ENCODE data around the gene GREM2. TPM values are rescaled to one million over a fixed set of nuclear protein-coding genes. Genes with fewer than 3 reads are reported as not detected.
A peak's percentile ranks its signal among the peaks of the same experiment; 100 is the strongest.

Gene GREM2
- total RNA-seq, 4 donors from 2014 or later, result 0.10 to 0.75 (median 0.64) TPM

GRCh38 chr1:240567066-240567465 is 44.9 kb downstream of the GREM2 start:
- intact Hi-C loops (cut with DNase I; ENCODE audit: low total_unique reads), result no loop called here
- in situ Hi-C loops (cut with MboI; ENCODE audit: low sequenced_read_pairs in 4 of 4), result no loop called here
- Histone ChIP-seq H3K36me3 (no peaks in the 10 kb centered on the region), H3K4me1 (no peaks in the 10 kb centered on the region), H3K4me3 (no peak overlapping the region), H3K9me3 (no peaks in the 10 kb centered on the region), H3K27me3 (no peaks in the 10 kb centered on the region), H3K27ac (no peak overlapping the region)
- ATAC-seq, result no peak
- no peak for TF ChIP-seq POLR2A (IDR thresholded peaks at IDR 0.05)
- TF ChIP-seq CTCF (IDR thresholded peaks at IDR 0.05 in 4 of 5, conservative IDR thresholded peaks at IDR 0.05 in 1 of 5), result no peak
- no peak for DNase-seq

DNA sequence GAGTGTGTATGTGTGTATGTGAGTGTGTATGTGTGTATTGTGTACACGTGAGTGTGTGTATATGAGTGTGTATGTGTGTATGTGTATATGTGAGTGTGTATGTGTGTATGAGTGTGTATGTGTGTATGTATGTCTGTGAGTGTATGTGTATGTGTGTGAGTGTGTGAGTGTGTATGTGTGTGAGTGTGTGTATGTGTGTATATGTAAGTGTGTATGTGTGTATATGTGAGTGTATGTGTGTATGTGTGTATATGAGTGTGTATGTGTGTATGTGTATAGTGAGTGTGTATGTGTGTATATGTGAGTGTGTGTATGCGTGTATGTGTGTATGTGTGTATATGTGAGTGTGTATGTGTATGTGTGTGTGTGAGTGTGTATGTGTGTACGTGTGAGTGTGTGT is 49.2 kb downstream of the GREM2 start:
- Histone ChIP-seq H3K9me3 (no peaks in the 10 kb centered on the region), H3K27me3 (no peaks in the 10 kb centered on the region), H3K4me1 (no peaks in the 10 kb centered on the region), H3K27ac (peak overlapping the region in 1 of 4 donors; percentile 55), H3K36me3 (no peaks in the 10 kb centered on the region), H3K4me3 (no peak overlapping the region)
- ATAC-seq (no peak), DNase-seq (no peak)
- TF ChIP-seq CTCF (IDR thresholded peaks at IDR 0.05 in 4 of 5, conservative IDR thresholded peaks at IDR 0.05 in 1 of 5) (no peak), POLR2A (IDR thresholded peaks at IDR 0.05) (no peak)
- in situ Hi-C loops (cut with MboI; ENCODE audit: low sequenced_read_pairs in 4 of 4) (no loop called here), intact Hi-C loops (cut with DNase I; ENCODE audit: low total_unique reads) (no loop called here)

DNA sequence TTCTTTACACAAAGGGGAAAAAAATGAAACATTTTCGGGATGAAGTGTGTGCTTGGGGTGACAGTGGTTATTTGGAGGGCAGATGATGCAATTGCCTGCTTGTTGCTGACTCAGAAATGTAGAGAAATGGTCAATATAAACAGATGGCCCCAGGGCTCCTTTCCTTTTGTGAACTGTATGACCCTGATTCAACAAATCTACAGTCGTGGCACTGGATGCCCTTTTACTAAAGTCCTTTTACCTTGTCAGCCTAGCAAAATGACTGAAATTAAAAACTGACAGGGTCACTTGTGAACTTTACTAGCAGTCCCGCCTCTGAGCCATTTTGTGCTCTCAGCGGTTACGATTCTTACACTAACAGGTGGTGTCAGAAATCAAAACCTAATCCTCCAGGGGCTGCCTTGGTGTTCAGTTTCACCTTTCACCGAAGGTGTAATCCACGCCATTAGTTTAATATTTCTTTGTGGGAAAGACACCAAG is 49.8 kb downstream of the GREM2 start:
- TF ChIP-seq CTCF (IDR thresholded peaks at IDR 0.05 in 4 of 5, conservative IDR thresholded peaks at IDR 0.05 in 1 of 5), result no peak
- no peak for TF ChIP-seq POLR2A (IDR thresholded peaks at IDR 0.05)
- no peak for DNase-seq
- Histone ChIP-seq H3K4me3 (no peak overlapping the region), H3K27ac (peak overlapping the region in 1 of 4 donors; percentile 55), H3K27me3 (no peaks in the 10 kb centered on the region), H3K9me3 (no peaks in the 10 kb centered on the region), H3K36me3 (no peaks in the 10 kb centered on the region), H3K4me1 (no peaks in the 10 kb centered on the region)
- ATAC-seq, result peak in 1 of 2 donors; percentile 74
- intact Hi-C loops (cut with DNase I; ENCODE audit: low total_unique reads) (no loop called here), in situ Hi-C loops (cut with MboI; ENCODE audit: low sequenced_read_pairs in 4 of 4) (no loop called here)

- Histone ChIP-seq H3K27ac (no peak overlapping the region), H3K4me1 (no peaks in the 10 kb centered on the region), H3K9me3 (no peaks in the 10 kb centered on the region), H3K4me3 (no peak overlapping the region), H3K27me3 (no peaks in the 10 kb centered on the region), H3K36me3 (no peaks in the 10 kb centered on the region)
- in situ Hi-C loops (cut with MboI; ENCODE audit: low sequenced_read_pairs in 4 of 4), result no loop called here
- DNase-seq, result no peak
- ATAC-seq, result no peak
- intact Hi-C loops (cut with DNase I; ENCODE audit: low total_unique reads), result no loop called here
- TF ChIP-seq POLR2A (IDR thresholded peaks at IDR 0.05) (no peak), CTCF (IDR thresholded peaks at IDR 0.05 in 4 of 5, conservative IDR thresholded peaks at IDR 0.05 in 1 of 5) (no peak)
Measured at GRCh38 chr1:240559781-240560180, 52.2 kb downstream of the GREM2 start.

- Histone ChIP-seq H3K36me3 (no peaks in the 10 kb centered on the region), H3K27ac (no peak overlapping the region), H3K27me3 (no peaks in the 10 kb centered on the region), H3K4me1 (no peaks in the 10 kb centered on the region), H3K4me3 (no peak overlapping the region), H3K9me3 (no peaks in the 10 kb centered on the region)
- no peak for TF ChIP-seq POLR2A (IDR thresholded peaks at IDR 0.05)
- no peak for TF ChIP-seq CTCF (IDR thresholded peaks at IDR 0.05 in 4 of 5, conservative IDR thresholded peaks at IDR 0.05 in 1 of 5)
- intact Hi-C loops (cut with DNase I; ENCODE audit: low total_unique reads) (no loop called here), in situ Hi-C loops (cut with MboI; ENCODE audit: low sequenced_read_pairs in 4 of 4) (no loop called here)
- ATAC-seq (no peak), DNase-seq (no peak)
Measured at GRCh38 chr1:240555524-240555923, 56.4 kb downstream of the GREM2 start.
